GM23338 (cell line): Measurements from ENCODE around the gene MED13. TPM values are rescaled to one million over a fixed set of nuclear protein-coding genes. Genes with fewer than 3 reads are reported as not detected.

Experiments
- ATAC-seq: fragments of 200-7000 bp; cut with Tn5 transposase; 3 replicates; pipeline ENCODE4 v1.9.1; 2020
- DNase-seq: peaks from one replicate; pipeline ENCODE4 v3.0.0-alpha.2; 2015; ENCODE audit warnings: low spot score
- H2AFZ ChIP-seq: fragments of 200-600 bp; sonication (generic); 2 replicates; pipeline ENCODE4 v1.8.0; 2016; ENCODE audit warnings: antibody characterized with exemption, mild to moderate bottlenecking, moderate library complexity
- H3F3A ChIP-seq: fragments of 200-600 bp; sonication (generic); replicated peaks from 2 replicates; pipeline ENCODE4 v1.8.0; 2017; ENCODE audit warnings: antibody characterized with exemption, mixed run types, low read depth
- H3K27ac ChIP-seq: fragments of 200-600 bp; sonication (generic); 2 replicates; pipeline ENCODE4 v1.6.1; 2016; ENCODE audit warnings: low read depth
- H3K27me3 ChIP-seq: fragments of 200-600 bp; sonication (generic); 2 replicates; pipeline ENCODE4 v1.8.0; 2016; ENCODE audit warnings: mild to moderate bottlenecking, mixed run types, moderate library complexity; ENCODE audit not compliant: insufficient read depth
- H3K36me3 ChIP-seq: fragments of 200-600 bp; sonication (generic); 2 replicates; pipeline ENCODE4 v1.8.0; 2016; ENCODE audit warnings: mild to moderate bottlenecking; ENCODE audit not compliant: insufficient read depth
- H3K4me1 ChIP-seq: fragments of 200-600 bp; sonication (generic); 2 replicates; pipeline ENCODE4 v1.8.0; 2016; ENCODE audit warnings: mild to moderate bottlenecking, moderate library complexity; ENCODE audit not compliant: insufficient read depth
- H3K4me2 ChIP-seq: fragments of 200-600 bp; sonication (generic); 2 replicates; pipeline ENCODE4 v1.7.1; 2017; ENCODE audit warnings: mixed run types
- H3K4me3 ChIP-seq: fragments of 200-600 bp; sonication (generic); 2 replicates; pipeline ENCODE4 v1.6.1; 2016; ENCODE audit warnings: mixed run types
- H3K79me2 ChIP-seq: fragments of 200-600 bp; sonication (generic); replicated peaks from 2 replicates; pipeline ENCODE4 v1.8.0; 2017; ENCODE audit warnings: mild to moderate bottlenecking; ENCODE audit not compliant: insufficient read depth
- H3K9me2 ChIP-seq: fragments of 200-600 bp; sonication (generic); 2 replicates; pipeline ENCODE4 v1.8.0; 2017; ENCODE audit not compliant: insufficient read depth
- H4K20me1 ChIP-seq: fragments of 200-600 bp; sonication (generic); replicated peaks from 2 replicates; pipeline ENCODE4 v1.8.0; 2017; ENCODE audit warnings: mild to moderate bottlenecking; ENCODE audit not compliant: insufficient read depth
- H3K27ac Mint-ChIP-seq: 2 replicates; pipeline ENCODE4 v1.8.0; 2020; ENCODE audit warnings: inconsistent platforms, mild to moderate bottlenecking, moderate library complexity, mixed read lengths
- H3K27me3 Mint-ChIP-seq: 3 replicates; pipeline ENCODE4 v1.8.0; 2022; ENCODE audit warnings: low read depth, mild to moderate bottlenecking, moderate library complexity, mixed read lengths, inconsistent platforms; ENCODE audit not compliant: insufficient read depth, poor library complexity
- H3K36me3 Mint-ChIP-seq: 3 replicates; pipeline ENCODE4 v1.8.0; 2021; ENCODE audit warnings: low read depth, mild to moderate bottlenecking, inconsistent platforms, moderate library complexity, mixed read lengths
- H3K4me1 Mint-ChIP-seq: 3 replicates; pipeline ENCODE4 v1.8.0; 2020; ENCODE audit warnings: mild to moderate bottlenecking, inconsistent platforms, mixed read lengths
- H3K4me3 Mint-ChIP-seq: 3 replicates; pipeline ENCODE4 v1.8.0; 2021; ENCODE audit warnings: moderate library complexity, mild to moderate bottlenecking, inconsistent platforms, mixed read lengths
- H3K9me3 Mint-ChIP-seq: 3 replicates; pipeline ENCODE4 v1.8.0; 2020; ENCODE audit warnings: moderate library complexity, mild to moderate bottlenecking, inconsistent platforms, mixed read lengths
- CREB1 ChIP-seq: fragments of 250-450 bp; sonication (Bioruptor Pico); IDR thresholded peaks from 2 replicates; pipeline ENCODE4 v1.5.0; 2020; ENCODE audit warnings: low read depth, mild to moderate bottlenecking, moderate library complexity
- CTCF ChIP-seq, 2 experiments: fragments of 200-600 bp in 1 of 2; sonication (generic) in 1 of 2; conservative IDR thresholded peaks; 2 replicates each; pipeline versions ENCODE4 v1.5.1 to v1.6.1; 2016 to 2017; ENCODE audit warnings: antibody characterized with exemption in 2 of 2, low read depth in 2 of 2, mild to moderate bottlenecking in 2 of 2, moderate library complexity in 1 of 2
- ETS1 ChIP-seq: IDR thresholded peaks from 2 replicates; pipeline ENCODE4 v1.6.1; 2016; ENCODE audit warnings: antibody characterized with exemption
- EZH2 ChIP-seq: fragments of 200-600 bp; sonication (generic); IDR thresholded peaks from one replicate; pipeline ENCODE4 v1.8.0; 2017; ENCODE audit warnings: antibody characterized with exemption, mild to moderate bottlenecking, low read depth; ENCODE audit not compliant: unreplicated experiment
- EZH2phosphoT487 ChIP-seq: fragments of 200-600 bp; sonication (generic); IDR thresholded peaks from one replicate; pipeline ENCODE4 v1.8.1; 2018; ENCODE audit warnings: antibody characterized with exemption; ENCODE audit not compliant: unreplicated experiment
- JUNB ChIP-seq: IDR thresholded peaks from one replicate; pipeline ENCODE4 v1.6.1; 2016; ENCODE audit warnings: antibody characterized with exemption; ENCODE audit not compliant: unreplicated experiment
- NANOG ChIP-seq: IDR thresholded peaks from 2 replicates; pipeline ENCODE4 v1.6.1; 2016; ENCODE audit warnings: antibody characterized with exemption, borderline replicate concordance
- POLR2AphosphoS5 ChIP-seq: IDR thresholded peaks from 2 replicates; pipeline ENCODE4 v1.6.1; 2016; ENCODE audit warnings: antibody characterized with exemption, low read depth
- REST ChIP-seq: IDR thresholded peaks from one replicate; pipeline ENCODE4 v1.6.1; 2018; ENCODE audit warnings: antibody characterized with exemption; ENCODE audit not compliant: unreplicated experiment
- STAT1 ChIP-seq: IDR thresholded peaks from one replicate; pipeline ENCODE4 v1.6.1; 2016; ENCODE audit warnings: antibody characterized with exemption; ENCODE audit not compliant: unreplicated experiment
- ZNF114 ChIP-seq: fragments of 250-450 bp; sonication (Bioruptor Pico); IDR thresholded peaks from 2 replicates; pipeline ENCODE4 v1.5.0; 2020; ENCODE audit warnings: mild to moderate bottlenecking, moderate library complexity
- ZNF331 ChIP-seq: fragments of 250-450 bp; sonication (Bioruptor Pico); IDR thresholded peaks from 2 replicates; pipeline ENCODE4 v1.5.0; 2020; ENCODE audit warnings: low read depth, mild to moderate bottlenecking, moderate library complexity
- ZNF462 ChIP-seq: fragments of 250-450 bp; sonication (Bioruptor Pico); IDR thresholded peaks from 2 replicates; pipeline ENCODE4 v1.5.0; 2020; ENCODE audit warnings: mild to moderate bottlenecking, moderate library complexity
- polyA plus RNA-seq: library from polyadenylated mRNA; unstranded; fragments of >200 nt; fragmentation: Nextera tagmentation; extraction: Ambion mirVana; gene quantifications from 2 replicates; pipeline ENCODE4 v1.2.1, GENCODE V29; 2016
- total RNA-seq: library from RNA; depleted of rRNA; stranded (reverse); fragments of >200 nt; shearing (Covaris generic); gene quantifications from 2 replicates; pipeline ENCODE4 v1.2.3, GENCODE V29; 2014

The MED13 gene
- total and polyA plus RNA-seq, 2 experiments from 2014 or later = 13.0 to 45.8 TPM

- Histone ChIP-seq H4K20me1 (no peaks in the 10 kb centered on the region), H3K9me2 (no peaks in the 10 kb centered on the region), H3K4me2 (no peak overlapping the region), H3K4me3 (no peak overlapping the region), H3K36me3 (no peaks in the 10 kb centered on the region), H3K27me3 (no peaks in the 10 kb centered on the region), H3K79me2 (no peaks in the 10 kb centered on the region), H3K27ac (no peak overlapping the region), H3F3A (no peaks in the 10 kb centered on the region), H2AFZ (no peak overlapping the region), H3K4me1 (no peaks in the 10 kb centered on the region)
- Mint-ChIP-seq H3K36me3 (no peaks in the 10 kb centered on the region), H3K4me1 (no peaks in the 10 kb centered on the region), H3K4me3 (no peak overlapping the region), H3K9me3 (no peaks in the 10 kb centered on the region; the same call in 2 of the 3 replicates), H3K27me3 (no peaks in the 10 kb centered on the region), H3K27ac (no peak overlapping the region)
- no peak for DNase-seq
- TF ChIP-seq CTCF (conservative IDR thresholded peaks at IDR 0.05; ENCODE audit: low read depth in 2 of 2) = no peak
- no peak for TF ChIP-seq JUNB
- TF ChIP-seq POLR2AphosphoS5 = no peak
- TF ChIP-seq EZH2 = no peak
- no peak for TF ChIP-seq NANOG
- no peak for TF ChIP-seq EZH2phosphoT487
- no peak for TF ChIP-seq REST
- TF ChIP-seq ETS1 = no peak
- no peak for TF ChIP-seq CREB1 (CRISPR knock-in tag)
- TF ChIP-seq ZNF462 = no peak
- no peak for TF ChIP-seq STAT1
- TF ChIP-seq ZNF114 (CRISPR knock-in tag) = no peak
- TF ChIP-seq ZNF331 = no peak
- ATAC-seq = no peak
These were observed 27.7 kb upstream of the MED13 start for GRCh38 chr17:62092784-62093183.
